Measurements from ENCODE around the gene PTPRM.

GRCh38 chr18:8435376-8435775 lies 868.3 kb downstream of the PTPRM start:
- TF ChIP-seq, protein P1, sequence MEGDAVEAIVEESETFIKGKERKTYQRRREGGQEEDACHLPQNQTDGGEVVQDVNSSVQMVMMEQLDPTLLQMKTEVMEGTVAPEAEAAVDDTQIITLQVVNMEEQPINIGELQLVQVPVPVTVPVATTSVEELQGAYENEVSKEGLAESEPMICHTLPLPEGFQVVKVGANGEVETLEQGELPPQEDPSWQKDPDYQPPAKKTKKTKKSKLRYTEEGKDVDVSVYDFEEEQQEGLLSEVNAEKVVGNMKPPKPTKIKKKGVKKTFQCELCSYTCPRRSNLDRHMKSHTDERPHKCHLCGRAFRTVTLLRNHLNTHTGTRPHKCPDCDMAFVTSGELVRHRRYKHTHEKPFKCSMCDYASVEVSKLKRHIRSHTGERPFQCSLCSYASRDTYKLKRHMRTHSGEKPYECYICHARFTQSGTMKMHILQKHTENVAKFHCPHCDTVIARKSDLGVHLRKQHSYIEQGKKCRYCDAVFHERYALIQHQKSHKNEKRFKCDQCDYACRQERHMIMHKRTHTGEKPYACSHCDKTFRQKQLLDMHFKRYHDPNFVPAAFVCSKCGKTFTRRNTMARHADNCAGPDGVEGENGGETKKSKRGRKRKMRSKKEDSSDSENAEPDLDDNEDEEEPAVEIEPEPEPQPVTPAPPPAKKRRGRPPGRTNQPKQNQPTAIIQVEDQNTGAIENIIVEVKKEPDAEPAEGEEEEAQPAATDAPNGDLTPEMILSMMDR (IDR thresholded peaks at IDR 0.05; ENCODE audit: low read depth, low read length) = no peak
- TF ChIP-seq MAX (IDR thresholded peaks at IDR 0.05; ENCODE audit: low read depth, low read length) (no peak), POLR2A (IDR thresholded peaks at IDR 0.05; ENCODE audit: extremely low read depth, insufficient read length) (no peak)
